GM12801 (cell line): ENCODE measurements around the gene CERK.

ENCODE experiments used
- TF ChIP-seq, protein P1 (sequence below): IDR thresholded peaks from one replicate; pipeline ENCODE4 v1.5.1; 2011; ENCODE audit warnings: control low read depth; ENCODE audit not compliant: insufficient read length; ENCODE audit errors: extremely low read depth

Gene CERK

DNA sequence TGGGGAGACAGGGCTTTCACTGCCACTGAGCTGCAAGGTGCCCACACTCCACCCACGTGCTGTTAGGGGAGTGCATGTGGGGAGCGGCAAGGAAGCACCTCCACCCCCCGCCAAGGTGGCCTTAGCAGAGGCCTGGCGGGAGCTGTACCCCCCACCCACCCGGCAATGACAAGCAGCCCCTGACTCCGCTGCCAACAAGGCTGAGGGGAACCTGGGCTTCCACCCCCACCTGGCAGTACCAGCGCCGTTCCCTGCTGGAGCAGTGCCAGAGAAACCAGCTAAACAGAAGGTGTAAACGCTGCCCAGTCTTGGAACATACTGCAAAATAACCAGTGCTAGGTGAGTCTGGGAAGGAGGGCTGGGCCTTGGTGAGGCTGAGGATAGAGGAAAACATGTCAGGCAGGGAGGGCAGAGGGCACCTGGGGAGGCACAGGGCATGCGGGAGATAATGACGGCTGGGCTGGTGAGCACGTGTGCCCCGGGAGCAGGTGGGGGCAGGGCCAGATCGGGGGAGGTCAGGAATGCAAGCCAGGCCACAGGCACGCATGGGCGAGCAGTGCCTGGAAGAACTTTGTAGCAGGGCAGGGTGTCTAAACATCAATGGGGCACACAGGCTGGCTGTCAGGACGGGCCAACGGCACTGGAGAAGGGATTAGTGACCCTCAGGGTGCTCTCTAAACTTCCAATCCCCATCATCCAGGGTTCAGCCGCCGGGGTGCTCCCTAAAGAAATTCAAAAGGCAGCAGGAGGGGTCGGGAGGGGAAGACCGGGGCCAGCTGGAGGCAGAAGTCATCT, 6.6 kb downstream of the CERK start:
- TF ChIP-seq, protein P1, sequence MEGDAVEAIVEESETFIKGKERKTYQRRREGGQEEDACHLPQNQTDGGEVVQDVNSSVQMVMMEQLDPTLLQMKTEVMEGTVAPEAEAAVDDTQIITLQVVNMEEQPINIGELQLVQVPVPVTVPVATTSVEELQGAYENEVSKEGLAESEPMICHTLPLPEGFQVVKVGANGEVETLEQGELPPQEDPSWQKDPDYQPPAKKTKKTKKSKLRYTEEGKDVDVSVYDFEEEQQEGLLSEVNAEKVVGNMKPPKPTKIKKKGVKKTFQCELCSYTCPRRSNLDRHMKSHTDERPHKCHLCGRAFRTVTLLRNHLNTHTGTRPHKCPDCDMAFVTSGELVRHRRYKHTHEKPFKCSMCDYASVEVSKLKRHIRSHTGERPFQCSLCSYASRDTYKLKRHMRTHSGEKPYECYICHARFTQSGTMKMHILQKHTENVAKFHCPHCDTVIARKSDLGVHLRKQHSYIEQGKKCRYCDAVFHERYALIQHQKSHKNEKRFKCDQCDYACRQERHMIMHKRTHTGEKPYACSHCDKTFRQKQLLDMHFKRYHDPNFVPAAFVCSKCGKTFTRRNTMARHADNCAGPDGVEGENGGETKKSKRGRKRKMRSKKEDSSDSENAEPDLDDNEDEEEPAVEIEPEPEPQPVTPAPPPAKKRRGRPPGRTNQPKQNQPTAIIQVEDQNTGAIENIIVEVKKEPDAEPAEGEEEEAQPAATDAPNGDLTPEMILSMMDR, result no peak

- TF ChIP-seq, protein P1, result no peak
Observed at GRCh38 chr22:46730568-46731245, 7.3 kb downstream of the CERK start.

DNA sequence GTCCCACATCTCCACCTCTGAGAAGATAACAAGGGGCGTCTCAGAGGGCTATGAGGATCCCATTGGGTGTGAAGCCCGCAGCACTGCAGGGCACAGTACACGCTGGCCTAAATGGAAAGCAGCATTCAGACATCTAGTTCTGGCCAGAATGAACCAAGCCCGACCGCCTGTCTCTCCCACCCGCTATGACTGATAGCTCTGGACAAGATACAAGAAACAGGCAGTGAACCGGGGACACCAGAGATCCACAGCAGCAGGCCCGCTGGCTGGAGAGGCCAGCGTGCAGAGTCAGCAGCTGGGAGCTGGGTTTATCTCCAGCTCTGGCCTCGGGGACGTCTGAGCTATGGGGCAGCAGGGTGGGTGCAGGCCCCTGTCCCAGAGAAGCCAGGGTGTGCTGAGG, 9.6 kb downstream of the CERK start:
- TF ChIP-seq, protein P1, result no peak

GRCh38 chr22:46727813-46728364, 10.2 kb downstream of the CERK start:
- TF ChIP-seq, protein P1, result no peak

DNA sequence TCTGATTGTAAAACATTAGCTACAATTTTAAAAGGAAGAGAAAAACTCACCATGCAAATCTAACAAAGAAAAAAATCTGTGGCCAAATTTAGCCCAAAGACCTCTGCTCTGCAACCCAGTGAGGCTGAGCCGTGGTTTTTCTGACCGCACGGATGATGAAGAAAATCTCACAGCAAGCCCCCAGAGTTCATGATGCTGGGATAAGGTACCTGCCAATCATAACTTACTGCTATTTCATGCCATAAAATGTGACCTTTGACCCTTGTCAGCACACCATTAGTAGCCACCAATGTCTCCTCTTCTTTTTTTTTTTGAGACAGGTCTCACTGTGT, 11.1 kb downstream of the CERK start:
- TF ChIP-seq, protein P1, result no peak

GRCh38 chr22:46726066-46726985, 11.7 kb downstream of the CERK start:
- TF ChIP-seq, protein P1, result no peak

DNA sequence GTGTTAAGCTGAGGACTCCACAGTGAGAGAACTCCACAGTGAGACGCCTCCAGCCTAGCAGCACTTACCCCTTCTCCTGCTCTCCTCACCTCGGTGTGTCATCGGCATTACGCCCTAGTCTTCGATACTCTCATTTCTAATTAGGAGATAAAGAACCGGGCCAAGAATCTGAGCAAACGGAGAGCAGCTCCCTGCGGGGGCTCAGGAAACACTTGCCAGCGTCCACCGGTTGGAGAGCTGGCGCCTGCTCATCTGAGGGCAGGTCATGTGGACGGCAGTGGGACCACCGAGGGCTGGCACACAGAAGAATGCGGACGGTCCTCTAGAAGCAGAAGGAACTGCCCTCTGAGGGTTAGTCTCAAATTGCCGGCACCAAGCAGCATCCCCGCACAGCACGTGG, 13.0 kb downstream of the CERK start:
- TF ChIP-seq, protein P1, result no peak
